ENCODE data around the gene LRIF1.
"Not testable (repeated sequence)": the region's sequence is repeated elsewhere in the genome, so short reads cannot be mapped to it uniquely, and the experiment has no call there.

The LRIF1 gene

DNA sequence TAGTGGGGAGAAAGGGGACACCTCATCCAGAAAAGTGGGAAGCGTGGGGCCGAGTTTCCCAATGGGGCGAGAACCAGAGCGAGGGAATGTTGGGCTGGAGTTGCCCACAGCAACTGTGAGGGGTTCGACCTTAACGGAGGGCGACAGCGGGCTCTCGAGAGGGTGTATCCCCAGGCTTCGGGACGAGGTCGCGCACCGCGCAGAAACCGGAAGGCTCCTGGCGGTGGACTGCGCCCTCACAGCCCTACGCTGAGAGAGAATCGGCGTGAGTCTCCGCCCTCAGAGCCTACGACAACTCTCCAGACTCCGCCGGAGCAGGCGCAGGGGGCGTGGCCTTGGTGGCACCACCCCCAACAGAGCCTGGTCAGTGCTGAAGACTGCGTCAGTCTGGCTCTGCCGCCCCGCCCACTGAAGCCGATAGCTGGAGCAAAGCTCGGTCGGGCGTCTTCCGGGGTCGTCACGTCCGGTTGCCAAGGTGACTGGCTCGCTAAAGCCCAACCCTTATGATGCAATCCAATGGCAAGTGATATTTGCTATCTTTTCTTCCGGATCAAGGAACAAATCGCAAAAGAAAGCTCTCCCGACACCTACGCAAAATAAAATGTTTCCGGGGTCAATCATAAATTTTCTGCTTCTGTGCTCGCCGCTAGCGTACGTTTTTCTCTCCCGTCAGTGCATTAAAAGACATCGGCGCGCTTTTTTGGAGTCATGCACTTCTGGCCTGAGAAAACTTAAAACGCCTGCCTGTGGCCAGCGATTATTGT lies at the start of gene LRIF1:
Gene LRIF1, minus strand, starts transcription at position 232 of the 764 bp plus-strand sequence. CDS start 234 bp downstream, outside the sequence.
- peak; percentile 99 for DNase-seq

DNA sequence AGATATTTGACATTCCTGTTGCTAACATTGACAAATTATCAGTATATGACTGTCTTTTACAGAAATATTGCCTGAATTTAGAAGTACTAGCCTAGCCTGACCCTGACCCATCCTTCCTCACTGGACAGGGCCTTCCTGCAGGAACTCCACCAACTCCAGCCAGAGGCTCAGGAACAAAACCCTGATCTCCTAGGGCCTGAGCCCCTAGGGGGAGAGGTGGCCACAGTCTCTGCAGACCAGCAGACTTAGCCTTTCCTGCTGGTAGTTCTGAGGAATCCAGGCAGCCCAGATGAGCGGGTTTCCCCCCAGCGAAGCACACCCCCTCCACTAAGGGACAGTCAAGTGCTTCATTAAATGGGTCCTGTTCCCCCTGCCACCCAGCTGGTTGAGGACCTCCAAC lies 44.3 kb upstream of the LRIF1 start:
- no peak for DNase-seq

GRCh38 chr1:111006556-111006955 lies 42.8 kb upstream of the LRIF1 start:
- no peak for DNase-seq

DNA sequence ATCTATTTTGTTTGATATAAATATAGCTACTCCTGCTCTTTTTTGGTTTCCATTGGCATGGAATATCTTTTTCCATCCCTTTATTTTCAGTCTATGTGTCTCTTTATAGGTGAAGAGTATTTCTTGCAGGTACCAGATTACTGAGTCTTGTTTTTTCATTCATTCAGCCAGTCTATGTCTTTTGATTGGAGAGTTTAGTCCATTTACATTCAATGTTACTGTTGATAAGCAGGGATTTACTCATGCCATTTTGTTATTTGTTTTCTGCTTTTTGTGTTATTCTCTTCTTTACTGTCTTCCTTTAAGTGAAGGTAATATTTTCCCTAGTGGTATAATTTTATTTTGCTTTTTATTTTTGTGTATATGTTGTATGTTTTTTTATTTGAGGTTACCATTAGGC lies 35.9 kb upstream of the LRIF1 start:
- not testable (repeated sequence) for DNase-seq

DNA sequence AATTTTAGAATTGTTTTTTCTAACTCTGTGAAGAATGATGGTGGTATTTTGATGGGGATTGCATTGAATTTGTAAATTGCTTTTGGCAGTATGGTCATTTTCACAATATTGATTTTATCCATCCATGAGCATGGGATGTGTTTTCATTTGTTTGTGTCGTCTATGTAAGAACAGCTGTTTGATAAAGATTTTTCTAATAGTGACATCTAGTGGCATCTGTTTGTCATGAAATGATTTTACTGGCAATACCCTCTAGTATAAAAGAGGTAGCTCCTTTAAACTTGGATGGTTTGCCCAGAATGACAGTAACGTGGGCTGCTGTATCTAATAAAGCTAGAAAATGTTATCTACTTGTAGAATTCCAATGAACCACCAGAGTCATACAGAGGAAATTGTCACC lies 28.6 kb upstream of the LRIF1 start:
- peak; percentile 53 for DNase-seq

- not testable (repeated sequence) for DNase-seq
Observed at GRCh38 chr1:110991295-110991694, 27.6 kb upstream of the LRIF1 start.

GRCh38 chr1:110990541-110990940 lies 26.8 kb upstream of the LRIF1 start:
- no peak for DNase-seq

- DNase-seq: no peak
Observed at GRCh38 chr1:110986407-110986891, 22.7 kb upstream of the LRIF1 start.

GRCh38 chr1:110982320-110982719 lies 18.6 kb upstream of the LRIF1 start:
- peak; percentile 32 for DNase-seq

- DNase-seq: no peak
Observed at GRCh38 chr1:110979154-110979553, 15.4 kb upstream of the LRIF1 start.

DNA sequence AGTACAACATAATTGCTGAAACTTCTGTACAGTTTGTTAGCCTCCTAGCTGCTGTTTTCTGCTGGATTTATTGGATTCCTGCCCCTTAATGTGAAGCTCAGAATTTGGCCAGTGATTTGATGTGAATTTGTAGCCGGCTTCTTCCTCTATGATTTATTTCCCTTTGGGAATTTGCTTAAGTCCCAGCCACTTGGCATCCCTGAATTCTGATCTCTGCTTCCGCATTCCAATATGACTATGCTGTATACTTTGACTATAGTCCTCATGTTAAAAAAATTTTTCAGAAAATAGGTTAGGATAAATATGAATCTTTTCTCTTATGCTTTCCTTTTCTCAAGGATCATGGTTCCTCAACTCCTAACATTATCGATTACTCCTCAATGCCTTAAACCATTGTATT lies 12.4 kb upstream of the LRIF1 start:
- no peak for DNase-seq

GRCh38 chr1:110975265-110975664 lies 11.5 kb upstream of the LRIF1 start:
- no peak for DNase-seq

- no peak for DNase-seq
Observed at GRCh38 chr1:110967256-110967655, 3.5 kb upstream of the LRIF1 start.

GRCh38 chr1:110964455-110964903 lies 757 bp upstream of the LRIF1 start:
- no peak for DNase-seq

GRCh38 chr1:110962892-110963690 lies 631 bp downstream of the LRIF1 start:
- peak; percentile 59 for DNase-seq

GRCh38 chr1:110961902-110962301 lies 1.8 kb downstream of the LRIF1 start:
- no peak for DNase-seq

DNA sequence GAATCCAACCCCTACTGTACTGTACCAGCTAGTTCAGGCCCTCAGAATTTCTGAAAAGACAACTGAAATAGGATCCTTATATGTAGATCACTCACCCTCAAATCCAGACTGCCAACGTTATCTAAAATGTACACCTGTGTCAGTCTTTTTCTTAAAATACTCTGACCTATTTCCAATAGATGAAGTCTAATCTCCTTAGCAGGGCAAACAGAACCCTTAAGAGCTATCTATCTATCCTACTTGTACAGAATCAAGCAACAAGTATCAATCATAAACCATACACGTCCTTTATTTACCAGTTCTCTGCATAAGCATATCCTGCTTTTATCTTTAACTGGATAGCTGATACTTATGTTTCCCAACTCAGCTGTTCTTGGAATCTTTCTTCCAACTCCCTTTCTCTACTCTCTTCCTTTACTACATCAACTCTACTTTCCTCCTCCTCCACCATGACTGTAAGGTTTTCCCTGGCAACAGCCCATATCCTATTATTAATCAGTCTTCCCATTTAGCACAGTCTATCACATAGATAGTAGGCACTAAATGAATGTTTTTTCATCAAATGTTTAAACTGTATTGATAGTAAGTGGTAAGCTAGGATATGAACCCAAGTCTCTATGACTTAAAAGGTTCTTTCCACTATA lies 2.8 kb downstream of the LRIF1 start:
- no peak for DNase-seq

- no peak for DNase-seq
Observed at GRCh38 chr1:110957798-110958197, 5.9 kb downstream of the LRIF1 start.

- DNase-seq: no peak
Observed at GRCh38 chr1:110956586-110956985, 7.1 kb downstream of the LRIF1 start.

DNA sequence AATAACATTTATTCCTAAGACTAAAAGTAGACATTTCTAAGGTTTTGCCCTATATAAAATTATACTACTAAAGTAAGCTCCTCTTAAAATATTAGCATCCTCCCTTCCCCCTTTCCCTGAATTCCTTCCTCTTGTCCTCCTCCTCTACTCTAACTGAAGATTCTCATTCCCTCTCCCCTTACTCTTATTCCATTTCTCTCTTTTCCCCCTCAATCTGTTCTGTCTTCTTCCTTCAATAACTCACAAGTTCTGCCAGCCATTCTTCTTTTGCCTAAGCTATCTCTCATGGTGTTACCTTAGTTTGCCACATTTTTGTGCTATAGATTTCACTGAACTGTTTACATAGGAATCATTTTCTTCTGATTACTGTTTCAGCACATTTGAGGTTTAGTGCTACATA lies 10.7 kb downstream of the LRIF1 start:
- no peak for DNase-seq

DNA sequence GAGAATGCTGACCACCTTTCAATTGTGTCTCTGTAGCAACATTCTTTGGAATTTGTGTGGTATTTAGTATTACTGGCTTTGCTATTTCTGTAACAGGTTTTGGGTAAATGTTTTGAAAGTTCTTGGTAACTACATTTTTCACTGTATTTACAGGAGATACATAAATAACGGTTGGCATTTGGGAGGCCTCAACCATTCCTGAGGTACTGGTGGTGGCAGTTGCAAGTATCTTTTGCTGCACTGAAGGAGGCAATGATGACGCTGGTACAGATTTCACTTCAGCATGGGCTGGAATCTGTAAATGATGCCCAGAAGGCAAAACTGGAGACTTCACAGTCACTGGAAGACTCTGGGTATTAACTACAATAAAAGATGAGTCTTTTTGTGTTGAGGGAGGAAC lies 11.7 kb downstream of the LRIF1 start:
- DNase-seq: no peak

GRCh38 chr1:110951161-110951560 lies 12.6 kb downstream of the LRIF1 start:
- DNase-seq: no peak

DNA sequence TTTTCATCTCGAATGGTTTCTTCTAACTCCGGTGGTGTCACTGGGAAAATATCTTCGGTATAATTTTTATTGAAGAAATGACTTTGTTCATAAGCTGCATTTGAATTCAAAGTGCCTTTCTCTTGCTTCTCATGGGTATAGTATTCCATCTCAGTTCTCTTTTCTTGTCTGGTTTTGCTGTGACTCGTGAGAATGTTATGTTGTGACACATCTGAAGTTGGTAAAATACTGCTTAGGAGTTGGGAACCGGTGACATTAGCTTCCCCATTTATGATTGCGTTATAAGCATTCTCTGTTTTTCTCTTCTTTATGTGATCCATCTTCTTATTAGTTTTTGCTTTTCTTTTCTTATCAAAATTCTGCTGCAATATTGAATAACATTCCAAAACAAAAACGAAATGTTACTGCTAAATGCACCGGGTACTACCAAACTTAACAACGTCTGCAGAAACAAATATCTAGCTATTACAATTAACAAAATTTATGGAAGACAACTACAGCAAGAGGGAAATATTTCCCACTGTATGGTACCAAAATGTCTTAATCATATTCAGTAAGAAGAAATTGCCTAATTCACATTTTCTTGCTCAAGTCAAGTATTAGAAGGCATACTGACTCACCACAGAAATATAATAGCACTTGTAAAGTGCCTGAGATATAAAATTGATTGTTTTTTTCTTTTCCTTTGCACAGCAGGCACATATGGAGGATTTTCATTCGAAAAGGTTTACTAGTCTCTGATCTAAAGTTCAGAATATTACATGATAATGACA lies 15.5 kb downstream of the LRIF1 start:
- no peak for DNase-seq
